Cerebellar cortex (tissue), 1 donor: ENCODE measurements around the gene RNF103.

Experiments
- DNase-seq: peaks from one replicate; pipeline ENCODE4 v3.0.0-alpha.2; 2015; ENCODE audit warnings: low spot score

RNF103 gene

GRCh38 chr2:86566158-86566820, 57.4 kb downstream of the RNF103 start:
- peak; percentile 94 for DNase-seq

DNA sequence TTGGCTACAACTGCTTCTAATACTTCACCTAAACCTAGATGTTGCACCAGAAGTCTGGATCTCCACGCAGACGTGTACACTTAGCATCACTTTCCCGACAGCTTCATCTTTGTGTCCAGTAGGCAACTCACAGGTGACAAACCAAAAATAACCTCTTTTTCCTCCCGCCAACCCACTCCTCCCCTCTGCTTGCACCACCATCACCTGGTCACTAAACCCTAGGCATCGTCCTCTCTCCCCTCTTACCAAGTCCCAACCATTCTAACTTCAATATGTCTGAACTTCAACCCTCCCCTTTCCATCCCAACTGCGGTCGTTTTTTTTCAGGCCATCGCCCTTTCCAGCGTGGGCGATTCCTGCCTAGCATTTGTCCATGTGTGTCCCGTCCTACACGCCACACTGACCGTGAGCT, 60.0 kb downstream of the RNF103 start:
- DNase-seq: no peak

GRCh38 chr2:86562922-86563649, 60.6 kb downstream of the RNF103 start, which contains the start of gene CHMP3:
Gene CHMP3 (minus strand): TSS chr2:86563443. CDS start chr2:86563348, 95 bp downstream.
- DNase-seq: peak; percentile 97

DNA sequence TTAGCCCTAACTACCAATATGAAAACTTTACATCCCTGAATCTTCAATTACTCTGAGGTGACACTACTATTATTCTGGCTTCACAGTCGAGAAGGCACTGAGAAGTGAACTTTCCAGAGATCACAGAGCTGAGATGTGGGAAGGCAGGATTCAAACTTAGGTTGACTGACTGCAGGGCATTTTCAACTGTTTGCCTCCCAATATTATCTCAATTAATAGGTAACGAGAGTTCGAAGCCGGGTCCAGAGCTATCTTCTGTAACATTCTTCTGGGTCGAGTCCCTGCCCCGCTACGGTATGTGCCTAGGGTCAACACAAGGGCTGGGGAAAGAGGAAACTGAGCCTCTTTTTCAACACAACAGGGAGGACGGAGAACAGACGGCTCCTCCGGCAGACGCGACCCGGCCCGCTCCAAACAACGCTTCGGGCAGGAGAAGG, 61.2 kb downstream of the RNF103 start:
- DNase-seq: no peak

DNA sequence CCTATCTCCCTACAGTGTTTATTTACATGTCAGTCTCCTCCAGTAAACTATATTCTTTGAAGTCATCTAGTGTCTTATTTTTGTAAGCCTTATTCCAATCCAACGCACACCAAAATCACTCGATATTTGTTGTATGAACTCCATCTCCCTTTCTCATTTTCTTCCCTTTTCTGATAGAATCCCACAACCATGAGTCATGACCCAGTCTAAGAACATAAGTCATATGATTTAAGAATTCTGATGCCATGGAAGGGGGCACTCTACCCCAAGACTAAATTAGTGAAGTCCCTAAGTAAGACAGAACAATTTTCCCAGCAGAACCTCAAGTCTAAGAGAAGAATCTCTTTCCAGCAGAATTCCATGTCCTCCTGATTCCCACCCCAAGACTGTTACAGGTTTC, 65.8 kb downstream of the RNF103 start:
- DNase-seq: no peak

GRCh38 chr2:86556508-86556907, 67.2 kb downstream of the RNF103 start:
- no peak for DNase-seq
